HEK293 (cell line): ENCODE measurements around the gene CPB2.

ENCODE experiments used
- KLF7 ChIP-seq: fragments of 450-650 bp; formaldehyde crosslinking; IDR thresholded peaks from 2 replicates; pipeline ENCODE4 v1.5.1; 2016; ENCODE audit warnings: missing biosample characterization, missing genetic modification characterization, borderline replicate concordance
- MEIS1 ChIP-seq: sonication (generic); formaldehyde crosslinking; IDR thresholded peaks from 2 replicates; pipeline ENCODE4 v1.8.1; 2022; ENCODE audit warnings: missing genetic modification reagents, mild to moderate bottlenecking, borderline replicate concordance
- MYNN ChIP-seq: fragments of 450-650 bp; formaldehyde crosslinking; IDR thresholded peaks from 2 replicates; pipeline ENCODE4 v1.5.1; 2016; ENCODE audit warnings: missing biosample characterization, missing genetic modification characterization, borderline replicate concordance
- REPIN1 ChIP-seq: fragments of 450-650 bp; formaldehyde crosslinking; IDR thresholded peaks from 2 replicates; pipeline ENCODE4 v1.5.1; 2017; ENCODE audit warnings: missing biosample characterization, missing genetic modification characterization, low read depth
- YY2 ChIP-seq: fragments of 450-650 bp; formaldehyde crosslinking; IDR thresholded peaks from 2 replicates; pipeline ENCODE4 v1.5.1; 2016; ENCODE audit warnings: missing biosample characterization, missing genetic modification characterization
- ZBTB7A ChIP-seq: fragments of 450-650 bp; formaldehyde crosslinking; IDR thresholded peaks from 2 replicates; pipeline ENCODE4 v1.5.1; 2016; ENCODE audit warnings: low read depth, missing biosample characterization, missing genetic modification characterization
- ZNF140 ChIP-seq: fragments of 450-650 bp; formaldehyde crosslinking; IDR thresholded peaks from 2 replicates; pipeline ENCODE4 v1.5.1; 2016; ENCODE audit warnings: missing biosample characterization, missing genetic modification characterization
- ZNF174 ChIP-seq: fragments of 450-650 bp; formaldehyde crosslinking; IDR thresholded peaks from 2 replicates; pipeline ENCODE4 v1.5.0; 2017; ENCODE audit warnings: missing biosample characterization, mild to moderate bottlenecking, missing genetic modification characterization
- ZNF202 ChIP-seq: fragments of 450-650 bp; formaldehyde crosslinking; IDR thresholded peaks from 2 replicates; pipeline ENCODE4 v1.5.1; 2016; ENCODE audit warnings: missing biosample characterization, missing genetic modification characterization, borderline replicate concordance
- ZNF211 ChIP-seq: fragments of 450-650 bp; formaldehyde crosslinking; IDR thresholded peaks from 2 replicates; pipeline ENCODE4 v1.5.1; 2016; ENCODE audit warnings: low read depth, missing biosample characterization, missing genetic modification characterization
- ZNF248 ChIP-seq: fragments of 450-650 bp; formaldehyde crosslinking; IDR thresholded peaks from 2 replicates; pipeline ENCODE4 v1.5.1; 2017; ENCODE audit warnings: missing biosample characterization, missing genetic modification characterization
- ZNF274 ChIP-seq, 2 experiments: fragments of 200-500 bp in 1 of 2; fragments of 450-650 bp in 1 of 2; sonication (Bioruptor generic) in 1 of 2; formaldehyde crosslinking in 1 of 2; IDR thresholded peaks; 2 replicates each; pipeline versions ENCODE4 v1.5.1 to v1.6.1; 2014 to 2016; ENCODE audit warnings: borderline replicate concordance in 1 of 2, inconsistent platforms in 1 of 2, low read length in 1 of 2, missing biosample characterization in 1 of 2, missing genetic modification characterization in 1 of 2
- ZNF324 ChIP-seq: fragments of 450-650 bp; formaldehyde crosslinking; IDR thresholded peaks from 2 replicates; pipeline ENCODE4 v1.5.1; 2016; ENCODE audit warnings: missing biosample characterization, missing genetic modification characterization
- ZNF433 ChIP-seq: fragments of 450-650 bp; formaldehyde crosslinking; IDR thresholded peaks from 2 replicates; pipeline ENCODE4 v1.5.1; 2016; ENCODE audit warnings: missing biosample characterization, missing genetic modification characterization, low read depth
- ZNF544 ChIP-seq: fragments of 450-650 bp; formaldehyde crosslinking; IDR thresholded peaks from 2 replicates; pipeline ENCODE4 v1.5.0; 2017; ENCODE audit warnings: missing biosample characterization, missing genetic modification characterization
- ZNF560 ChIP-seq: fragments of 450-650 bp; formaldehyde crosslinking; IDR thresholded peaks from 2 replicates; pipeline ENCODE4 v1.5.1; 2017; ENCODE audit warnings: missing biosample characterization, missing genetic modification characterization, borderline replicate concordance
- ZNF561 ChIP-seq: fragments of 450-650 bp; IDR thresholded peaks from 2 replicates; pipeline ENCODE4 v1.5.1; 2018; ENCODE audit warnings: missing biosample characterization, missing genetic modification characterization, borderline replicate concordance
- ZNF610 ChIP-seq: fragments of 450-650 bp; formaldehyde crosslinking; IDR thresholded peaks from 2 replicates; pipeline ENCODE4 v1.5.1; 2016; ENCODE audit warnings: missing biosample characterization, missing genetic modification characterization, borderline replicate concordance
- ZNF624 ChIP-seq: fragments of 450-650 bp; formaldehyde crosslinking; IDR thresholded peaks from 2 replicates; pipeline ENCODE4 v1.5.1; 2017; ENCODE audit warnings: missing biosample characterization, missing genetic modification characterization
- ZNF629 ChIP-seq: fragments of 450-650 bp; formaldehyde crosslinking; IDR thresholded peaks from 2 replicates; pipeline ENCODE4 v1.5.1; 2017; ENCODE audit warnings: missing biosample characterization, missing genetic modification characterization
- ZNF664 ChIP-seq: fragments of 450-650 bp; formaldehyde crosslinking; IDR thresholded peaks from 2 replicates; pipeline ENCODE4 v1.5.1; 2016; ENCODE audit warnings: missing biosample characterization, missing genetic modification characterization
- TF ChIP-seq, protein P1 (sequence below): fragments of 450-650 bp; formaldehyde crosslinking; IDR thresholded peaks from 2 replicates; pipeline ENCODE4 v1.5.1; 2016; ENCODE audit warnings: missing biosample characterization, missing genetic modification characterization
- TF ChIP-seq, protein P2 (sequence below): fragments of 450-650 bp; formaldehyde crosslinking; IDR thresholded peaks from 2 replicates; pipeline ENCODE4 v1.5.1; 2016; ENCODE audit warnings: missing biosample characterization, missing genetic modification characterization, borderline replicate concordance
- TF ChIP-seq, protein P3 (sequence below): fragments of 450-650 bp; formaldehyde crosslinking; IDR thresholded peaks from 2 replicates; pipeline ENCODE4 v1.5.1; 2016; ENCODE audit warnings: missing biosample characterization, missing genetic modification characterization
- TF ChIP-seq, protein P4 (sequence below): fragments of 450-650 bp; formaldehyde crosslinking; IDR thresholded peaks from 2 replicates; pipeline ENCODE4 v1.5.1; 2016; ENCODE audit warnings: missing biosample characterization, missing genetic modification characterization
- TF ChIP-seq, protein P5 (sequence below): fragments of 450-650 bp; formaldehyde crosslinking; optimal IDR thresholded peaks from 2 replicates; pipeline ENCODE3; 2016; ENCODE audit warnings: missing biosample characterization, mild to moderate bottlenecking, missing genetic modification characterization
- TF ChIP-seq, protein P6 (sequence below): fragments of 450-650 bp; formaldehyde crosslinking; IDR thresholded peaks from 2 replicates; pipeline ENCODE4 v1.5.1; 2016; ENCODE audit warnings: missing biosample characterization, missing genetic modification characterization

Gene CPB2

DNA sequence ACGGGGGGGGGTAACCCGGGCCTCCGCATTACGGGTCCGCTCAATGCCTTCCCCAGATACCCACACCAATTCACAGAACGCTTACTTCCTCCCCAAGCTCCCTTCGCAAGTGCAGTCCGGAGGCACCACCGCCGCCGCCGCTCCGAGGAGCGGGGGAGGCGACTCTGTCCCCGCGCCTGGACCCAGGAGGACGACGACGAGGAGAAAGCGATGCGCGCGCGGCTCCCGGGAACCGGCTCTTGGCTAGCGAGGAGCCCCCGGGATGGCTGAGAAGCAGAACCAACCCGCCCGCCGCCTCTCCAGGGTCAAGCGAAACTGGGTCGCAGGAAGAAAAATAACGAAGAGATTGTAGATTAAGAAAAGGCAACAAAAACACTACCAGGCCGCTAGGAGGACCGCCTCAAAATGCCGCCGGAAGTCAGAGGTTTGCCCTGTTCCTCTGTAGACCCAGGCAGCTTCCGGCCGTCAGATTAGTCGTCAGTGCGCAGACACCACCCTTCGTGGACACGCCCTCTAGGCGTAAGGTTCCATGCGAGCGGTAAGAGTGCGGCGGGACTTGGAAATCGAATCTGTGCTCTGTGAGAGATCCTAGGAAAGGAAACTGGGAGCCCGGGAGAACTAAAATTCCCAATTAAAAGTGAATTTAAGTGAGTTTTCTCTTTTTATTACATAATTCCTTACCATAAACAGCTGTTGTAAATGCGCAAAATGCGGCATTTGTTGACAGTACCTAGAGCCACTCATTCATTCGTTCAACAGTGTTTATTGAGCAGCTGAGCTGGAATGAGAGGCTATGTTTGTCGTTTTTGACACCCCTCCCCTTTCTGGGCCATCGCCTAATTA, 52.3 kb downstream of the CPB2 start, which contains the start of gene ZC3H13 (continued):
- TF ChIP-seq, protein P1, sequence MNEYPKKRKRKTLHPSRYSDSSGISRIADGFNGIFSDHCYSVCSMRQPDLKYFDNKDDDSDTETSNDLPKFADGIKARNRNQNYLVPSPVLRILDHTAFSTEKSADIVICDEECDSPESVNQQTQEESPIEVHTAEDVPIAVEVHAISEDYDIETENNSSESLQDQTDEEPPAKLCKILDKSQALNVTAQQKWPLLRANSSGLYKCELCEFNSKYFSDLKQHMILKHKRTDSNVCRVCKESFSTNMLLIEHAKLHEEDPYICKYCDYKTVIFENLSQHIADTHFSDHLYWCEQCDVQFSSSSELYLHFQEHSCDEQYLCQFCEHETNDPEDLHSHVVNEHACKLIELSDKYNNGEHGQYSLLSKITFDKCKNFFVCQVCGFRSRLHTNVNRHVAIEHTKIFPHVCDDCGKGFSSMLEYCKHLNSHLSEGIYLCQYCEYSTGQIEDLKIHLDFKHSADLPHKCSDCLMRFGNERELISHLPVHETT: no peak
- TF ChIP-seq, protein P2, sequence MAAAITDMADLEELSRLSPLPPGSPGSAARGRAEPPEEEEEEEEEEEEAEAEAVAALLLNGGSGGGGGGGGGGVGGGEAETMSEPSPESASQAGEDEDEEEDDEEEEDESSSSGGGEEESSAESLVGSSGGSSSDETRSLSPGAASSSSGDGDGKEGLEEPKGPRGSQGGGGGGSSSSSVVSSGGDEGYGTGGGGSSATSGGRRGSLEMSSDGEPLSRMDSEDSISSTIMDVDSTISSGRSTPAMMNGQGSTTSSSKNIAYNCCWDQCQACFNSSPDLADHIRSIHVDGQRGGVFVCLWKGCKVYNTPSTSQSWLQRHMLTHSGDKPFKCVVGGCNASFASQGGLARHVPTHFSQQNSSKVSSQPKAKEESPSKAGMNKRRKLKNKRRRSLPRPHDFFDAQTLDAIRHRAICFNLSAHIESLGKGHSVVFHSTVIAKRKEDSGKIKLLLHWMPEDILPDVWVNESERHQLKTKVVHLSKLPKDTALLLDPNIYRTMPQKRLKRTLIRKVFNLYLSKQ: no peak
- TF ChIP-seq ZNF560 (tag by site-specific recombination): no peak
- no peak for TF ChIP-seq ZBTB7A (tag by site-specific recombination)
- TF ChIP-seq ZNF544 (tag by site-specific recombination): no peak
- TF ChIP-seq, protein P3, sequence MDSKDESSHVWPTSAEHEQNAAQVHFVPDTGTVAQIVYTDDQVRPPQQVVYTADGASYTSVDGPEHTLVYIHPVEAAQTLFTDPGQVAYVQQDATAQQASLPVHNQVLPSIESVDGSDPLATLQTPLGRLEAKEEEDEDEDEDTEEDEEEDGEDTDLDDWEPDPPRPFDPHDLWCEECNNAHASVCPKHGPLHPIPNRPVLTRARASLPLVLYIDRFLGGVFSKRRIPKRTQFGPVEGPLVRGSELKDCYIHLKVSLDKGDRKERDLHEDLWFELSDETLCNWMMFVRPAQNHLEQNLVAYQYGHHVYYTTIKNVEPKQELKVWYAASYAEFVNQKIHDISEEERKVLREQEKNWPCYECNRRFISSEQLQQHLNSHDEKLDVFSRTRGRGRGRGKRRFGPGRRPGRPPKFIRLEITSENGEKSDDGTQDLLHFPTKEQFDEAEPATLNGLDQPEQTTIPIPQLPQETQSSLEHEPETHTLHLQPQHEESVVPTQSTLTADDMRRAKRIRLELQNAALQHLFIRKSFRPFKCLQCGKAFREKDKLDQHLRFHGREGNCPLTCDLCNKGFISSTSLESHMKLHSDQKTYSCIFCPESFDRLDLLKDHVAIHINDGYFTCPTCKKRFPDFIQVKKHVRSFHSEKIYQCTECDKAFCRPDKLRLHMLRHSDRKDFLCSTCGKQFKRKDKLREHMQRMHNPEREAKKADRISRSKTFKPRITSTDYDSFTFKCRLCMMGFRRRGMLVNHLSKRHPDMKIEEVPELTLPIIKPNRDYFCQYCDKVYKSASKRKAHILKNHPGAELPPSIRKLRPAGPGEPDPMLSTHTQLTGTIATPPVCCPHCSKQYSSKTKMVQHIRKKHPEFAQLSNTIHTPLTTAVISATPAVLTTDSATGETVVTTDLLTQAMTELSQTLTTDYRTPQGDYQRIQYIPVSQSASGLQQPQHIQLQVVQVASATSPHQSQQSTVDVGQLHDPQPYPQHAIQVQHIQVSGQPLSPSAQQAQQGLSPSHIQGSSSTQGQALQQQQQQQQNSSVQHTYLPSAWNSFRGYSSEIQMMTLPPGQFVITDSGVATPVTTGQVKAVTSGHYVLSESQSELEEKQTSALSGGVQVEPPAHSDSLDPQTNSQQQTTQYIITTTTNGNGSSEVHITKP (tag by site-specific recombination): peak; percentile 43; the same call in 1 of the 2 replicates
- peak; percentile 82 for TF ChIP-seq ZNF629 (tag by site-specific recombination)
- peak; percentile 99 for TF ChIP-seq ZNF664
- TF ChIP-seq REPIN1 (tag by site-specific recombination): no peak
- no peak for TF ChIP-seq ZNF433
- TF ChIP-seq ZNF202 (tag by site-specific recombination): no peak
- TF ChIP-seq, protein P4, sequence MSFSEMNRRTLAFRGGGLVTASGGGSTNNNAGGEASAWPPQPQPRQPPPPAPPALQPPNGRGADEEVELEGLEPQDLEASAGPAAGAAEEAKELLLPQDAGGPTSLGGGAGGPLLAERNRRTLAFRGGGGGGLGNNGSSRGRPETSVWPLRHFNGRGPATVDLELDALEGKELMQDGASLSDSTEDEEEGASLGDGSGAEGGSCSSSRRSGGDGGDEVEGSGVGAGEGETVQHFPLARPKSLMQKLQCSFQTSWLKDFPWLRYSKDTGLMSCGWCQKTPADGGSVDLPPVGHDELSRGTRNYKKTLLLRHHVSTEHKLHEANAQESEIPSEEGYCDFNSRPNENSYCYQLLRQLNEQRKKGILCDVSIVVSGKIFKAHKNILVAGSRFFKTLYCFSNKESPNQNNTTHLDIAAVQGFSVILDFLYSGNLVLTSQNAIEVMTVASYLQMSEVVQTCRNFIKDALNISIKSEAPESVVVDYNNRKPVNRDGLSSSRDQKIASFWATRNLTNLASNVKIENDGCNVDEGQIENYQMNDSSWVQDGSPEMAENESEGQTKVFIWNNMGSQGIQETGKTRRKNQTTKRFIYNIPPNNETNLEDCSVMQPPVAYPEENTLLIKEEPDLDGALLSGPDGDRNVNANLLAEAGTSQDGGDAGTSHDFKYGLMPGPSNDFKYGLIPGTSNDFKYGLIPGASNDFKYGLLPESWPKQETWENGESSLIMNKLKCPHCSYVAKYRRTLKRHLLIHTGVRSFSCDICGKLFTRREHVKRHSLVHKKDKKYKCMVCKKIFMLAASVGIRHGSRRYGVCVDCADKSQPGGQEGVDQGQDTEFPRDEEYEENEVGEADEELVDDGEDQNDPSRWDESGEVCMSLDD (tag by site-specific recombination): no peak
- TF ChIP-seq MYNN (tag by site-specific recombination): no peak
- no peak for TF ChIP-seq ZNF274 (IDR thresholded peaks at IDR 0.05; ENCODE audit: low read length)
- no peak for TF ChIP-seq ZNF274 (tag by site-specific recombination; IDR thresholded peaks at IDR 0.05; ENCODE audit: borderline replicate concordance)
- TF ChIP-seq MEIS1: no peak
- no peak for TF ChIP-seq ZNF211 (tag by site-specific recombination)
- TF ChIP-seq ZNF561 (tag by site-specific recombination): no peak; the same call in 1 of the 2 replicates
- TF ChIP-seq ZNF140 (tag by site-specific recombination): no peak
- TF ChIP-seq, protein P5, sequence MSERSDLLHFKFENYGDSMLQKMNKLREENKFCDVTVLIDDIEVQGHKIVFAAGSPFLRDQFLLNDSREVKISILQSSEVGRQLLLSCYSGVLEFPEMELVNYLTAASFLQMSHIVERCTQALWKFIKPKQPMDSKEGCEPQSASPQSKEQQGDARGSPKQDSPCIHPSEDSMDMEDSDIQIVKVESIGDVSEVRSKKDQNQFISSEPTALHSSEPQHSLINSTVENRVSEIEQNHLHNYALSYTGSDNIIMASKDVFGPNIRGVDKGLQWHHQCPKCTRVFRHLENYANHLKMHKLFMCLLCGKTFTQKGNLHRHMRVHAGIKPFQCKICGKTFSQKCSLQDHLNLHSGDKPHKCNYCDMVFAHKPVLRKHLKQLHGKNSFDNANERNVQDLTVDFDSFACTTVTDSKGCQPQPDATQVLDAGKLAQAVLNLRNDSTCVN (tag by site-specific recombination): peak; percentile 71
- no peak for TF ChIP-seq ZNF324 (tag by site-specific recombination)
- TF ChIP-seq, protein P6, sequence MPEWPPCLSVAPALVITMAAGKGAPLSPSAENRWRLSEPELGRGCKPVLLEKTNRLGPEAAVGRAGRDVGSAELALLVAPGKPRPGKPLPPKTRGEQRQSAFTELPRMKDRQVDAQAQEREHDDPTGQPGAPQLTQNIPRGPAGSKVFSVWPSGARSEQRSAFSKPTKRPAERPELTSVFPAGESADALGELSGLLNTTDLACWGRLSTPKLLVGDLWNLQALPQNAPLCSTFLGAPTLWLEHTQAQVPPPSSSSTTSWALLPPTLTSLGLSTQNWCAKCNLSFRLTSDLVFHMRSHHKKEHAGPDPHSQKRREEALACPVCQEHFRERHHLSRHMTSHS: no peak
- no peak for TF ChIP-seq ZNF624 (tag by site-specific recombination)
- no peak for TF ChIP-seq KLF7 (tag by site-specific recombination)
- no peak for TF ChIP-seq ZNF174
- TF ChIP-seq ZNF610: no peak
- TF ChIP-seq YY2: no peak
- no peak for TF ChIP-seq ZNF248 (tag by site-specific recombination)
